Breast epithelium (tissue), 4 donors: ENCODE data around the gene RAP1B. TPM values are rescaled to one million over a fixed set of nuclear protein-coding genes. Genes with fewer than 3 reads are reported as not detected.

Experiments used
- DNase-seq, 2 donors: peaks; one replicate each; pipeline ENCODE4 v3.0.0-alpha.2; 2019; ENCODE audit warnings: low spot score in 2 of 2
- H3K27ac ChIP-seq, 2 donors: fragments of 200-600 bp; sonication (generic) in 1 of 2; one replicate each; pipeline ENCODE4 v1.5.1; 2016 to 2019; ENCODE audit warnings: mild to moderate bottlenecking in 1 of 2
- H3K27me3 ChIP-seq, 2 donors: fragments of 200-600 bp; sonication (generic) in 1 of 2; one replicate each; pipeline versions ENCODE4 v1.5.1 to v1.6.0; 2017 to 2019; ENCODE audit warnings: control low read depth in 1 of 2, mild to moderate bottlenecking in 1 of 2
- H3K36me3 ChIP-seq: fragments of 200-600 bp; one replicate; pipeline ENCODE4 v1.5.1; 2019
- H3K4me1 ChIP-seq, 2 donors: fragments of 200-600 bp; sonication (generic); one replicate each; pipeline ENCODE4 v1.5.1; 2016 to 2019; ENCODE audit warnings: control low read depth in 1 of 2
- H3K4me3 ChIP-seq, 3 donors: fragments of 200-600 bp; sonication (generic); 1 replicate in 2 of 3; 2 replicates in 1 of 3; pipeline ENCODE4 v1.5.1; 2016 to 2019; ENCODE audit warnings: mild to moderate bottlenecking in 3 of 3, moderate library complexity in 2 of 3
- H3K9me3 ChIP-seq, 2 donors: fragments of 200-600 bp; sonication (generic) in 1 of 2; one replicate each; pipeline ENCODE4 v1.5.1; 2016 to 2019; ENCODE audit warnings: control low read depth in 1 of 2
- POLR2A ChIP-seq: fragments of 450-650 bp; IDR thresholded peaks from one replicate; pipeline ENCODE4 v1.6.1; 2016; ENCODE audit warnings: antibody characterized with exemption, mild to moderate bottlenecking, moderate library complexity
- POLR2AphosphoS5 ChIP-seq, 3 donors: sonication (generic); formaldehyde crosslinking; IDR thresholded peaks; one replicate each; pipeline ENCODE4 v1.6.1; 2017; ENCODE audit warnings: antibody characterized with exemption in 3 of 3
- intact Hi-C: fragments of 100-400 bp; cut with DNase I; formaldehyde crosslinking; loops from one replicate; pipeline ENCODE4 v1.15.1; 2023; ENCODE audit warnings: low total_unique reads
- total RNA-seq, 3 donors: library from RNA; depleted of rRNA; stranded (reverse); fragments of >200 nt; gene quantifications; one replicate each; pipeline ENCODE4 v1.1.0, GENCODE V29; 2016
- TF ChIP-seq, protein P1 (sequence below), 3 donors: fragments of 450-650 bp; IDR thresholded peaks; one replicate each; pipeline ENCODE4 v1.5.1; 2016 to 2017; ENCODE audit warnings: antibody characterized with exemption in 3 of 3, mild to moderate bottlenecking in 3 of 3, moderate library complexity in 3 of 3

Gene RAP1B
- total RNA-seq, 3 donors from 2014 or later: 176 to 198 (median 186) TPM

- intact Hi-C loops: no loop called here
- TF ChIP-seq, protein P1, sequence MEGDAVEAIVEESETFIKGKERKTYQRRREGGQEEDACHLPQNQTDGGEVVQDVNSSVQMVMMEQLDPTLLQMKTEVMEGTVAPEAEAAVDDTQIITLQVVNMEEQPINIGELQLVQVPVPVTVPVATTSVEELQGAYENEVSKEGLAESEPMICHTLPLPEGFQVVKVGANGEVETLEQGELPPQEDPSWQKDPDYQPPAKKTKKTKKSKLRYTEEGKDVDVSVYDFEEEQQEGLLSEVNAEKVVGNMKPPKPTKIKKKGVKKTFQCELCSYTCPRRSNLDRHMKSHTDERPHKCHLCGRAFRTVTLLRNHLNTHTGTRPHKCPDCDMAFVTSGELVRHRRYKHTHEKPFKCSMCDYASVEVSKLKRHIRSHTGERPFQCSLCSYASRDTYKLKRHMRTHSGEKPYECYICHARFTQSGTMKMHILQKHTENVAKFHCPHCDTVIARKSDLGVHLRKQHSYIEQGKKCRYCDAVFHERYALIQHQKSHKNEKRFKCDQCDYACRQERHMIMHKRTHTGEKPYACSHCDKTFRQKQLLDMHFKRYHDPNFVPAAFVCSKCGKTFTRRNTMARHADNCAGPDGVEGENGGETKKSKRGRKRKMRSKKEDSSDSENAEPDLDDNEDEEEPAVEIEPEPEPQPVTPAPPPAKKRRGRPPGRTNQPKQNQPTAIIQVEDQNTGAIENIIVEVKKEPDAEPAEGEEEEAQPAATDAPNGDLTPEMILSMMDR (IDR thresholded peaks at IDR 0.05): no peak
- no peak for TF ChIP-seq POLR2AphosphoS5 (IDR thresholded peaks at IDR 0.05)
- no peak for DNase-seq
- no peak overlapping the region for H3K27ac ChIP-seq
- no peaks in the 10 kb centered on the region for H3K9me3 ChIP-seq
- no peaks in the 10 kb centered on the region for H3K27me3 ChIP-seq
- H3K36me3 ChIP-seq: no peaks in the 10 kb centered on the region
- H3K4me3 ChIP-seq: no peak overlapping the region
- peaks cover 0 to 7% of the 10 kb centered on the region in 2 donors for H3K4me1 ChIP-seq
Observed at GRCh38 chr12:68638171-68638570, 27.5 kb downstream of the RAP1B start.

GRCh38 chr12:68638721-68639395 is 28.2 kb downstream of the RAP1B start:
- intact Hi-C loops: no loop called here
- H3K27ac ChIP-seq: no peak overlapping the region
- H3K36me3 ChIP-seq: no peaks in the 10 kb centered on the region
- TF ChIP-seq, protein P1 (IDR thresholded peaks at IDR 0.05): no peak
- no peak for TF ChIP-seq POLR2A
- TF ChIP-seq POLR2AphosphoS5 (IDR thresholded peaks at IDR 0.05): no peak
- H3K4me1 ChIP-seq: peaks cover 0 to 5% of the 10 kb centered on the region in 2 donors
- no peak for DNase-seq
- no peak overlapping the region for H3K4me3 ChIP-seq
- H3K9me3 ChIP-seq: no peaks in the 10 kb centered on the region
- no peaks in the 10 kb centered on the region for H3K27me3 ChIP-seq

GRCh38 chr12:68639396-68639767 is 28.7 kb downstream of the RAP1B start:
- intact Hi-C loops: no loop called here
- TF ChIP-seq POLR2AphosphoS5 (IDR thresholded peaks at IDR 0.05) (no peak), POLR2A (no peak)
- TF ChIP-seq, protein P1 (IDR thresholded peaks at IDR 0.05): no peak
- H3K4me3 ChIP-seq: no peak overlapping the region
- no peaks in the 10 kb centered on the region for H3K36me3 ChIP-seq
- H3K9me3 ChIP-seq: no peaks in the 10 kb centered on the region
- no peak overlapping the region for H3K27ac ChIP-seq
- no peak for DNase-seq
- no peaks in the 10 kb centered on the region for H3K4me1 ChIP-seq
- H3K27me3 ChIP-seq: no peaks in the 10 kb centered on the region

DNA sequence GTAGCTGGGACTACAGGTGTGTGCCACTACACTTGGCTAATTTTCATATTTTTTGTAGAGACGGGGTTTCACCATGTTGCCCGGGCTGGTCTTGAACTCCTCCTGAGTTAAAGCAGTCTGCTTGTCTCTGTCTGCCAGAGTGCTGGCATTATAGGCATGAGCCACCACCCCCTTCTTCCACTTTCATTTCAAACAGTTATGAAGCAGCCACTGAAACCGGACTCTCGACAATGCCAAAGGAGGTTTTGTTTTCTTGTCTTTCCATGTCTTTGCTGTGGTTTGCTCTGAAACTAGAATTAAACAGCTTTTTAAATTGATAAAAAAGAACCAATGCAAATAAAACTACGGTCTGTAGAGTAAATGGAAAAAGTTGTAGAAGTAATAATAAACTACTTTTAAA is 30.4 kb downstream of the RAP1B start:
- H3K27me3 ChIP-seq: no peaks in the 10 kb centered on the region
- intact Hi-C loops: no loop called here
- H3K36me3 ChIP-seq: no peaks in the 10 kb centered on the region
- H3K4me1 ChIP-seq: no peaks in the 10 kb centered on the region
- H3K9me3 ChIP-seq: no peaks in the 10 kb centered on the region
- DNase-seq: no peak
- H3K27ac ChIP-seq: no peak overlapping the region
- H3K4me3 ChIP-seq: no peak overlapping the region
- TF ChIP-seq, protein P1 (IDR thresholded peaks at IDR 0.05): no peak
- TF ChIP-seq POLR2A: no peak

- no peaks in the 10 kb centered on the region for H3K36me3 ChIP-seq
- H3K4me3 ChIP-seq: no peak overlapping the region
- no peaks in the 10 kb centered on the region for H3K4me1 ChIP-seq
- H3K27ac ChIP-seq: no peak overlapping the region
- intact Hi-C loops: no loop called here
- DNase-seq: no peak
- H3K27me3 ChIP-seq: no peaks in the 10 kb centered on the region
- TF ChIP-seq POLR2A (no peak), POLR2AphosphoS5 (IDR thresholded peaks at IDR 0.05) (no peak)
- TF ChIP-seq, protein P1 (IDR thresholded peaks at IDR 0.05): no peak
- no peaks in the 10 kb centered on the region for H3K9me3 ChIP-seq
Observed at GRCh38 chr12:68646484-68646883, 35.8 kb downstream of the RAP1B start.
